Epithelial cell of esophagus (primary cell): ENCODE results near the gene CATSPER3.

ENCODE experiments used
- DNase-seq: peaks from one replicate; pipeline ENCODE4 v3.0.0; 2010; ENCODE audit warnings: low read depth
- H3K4me3 ChIP-seq: 2 replicates; pipeline ENCODE4 v1.5.1; 2011; ENCODE audit warnings: mild to moderate bottlenecking, low read length, control low read depth
- TF ChIP-seq, protein P1 (sequence below): IDR thresholded peaks from 2 replicates; pipeline ENCODE4 v1.5.1; 2011; ENCODE audit warnings: low read depth, mild to moderate bottlenecking, low read length, control low read depth, inconsistent platforms; ENCODE audit not compliant: insufficient read depth; ENCODE audit errors: missing control alignments

The CATSPER3 gene

DNA sequence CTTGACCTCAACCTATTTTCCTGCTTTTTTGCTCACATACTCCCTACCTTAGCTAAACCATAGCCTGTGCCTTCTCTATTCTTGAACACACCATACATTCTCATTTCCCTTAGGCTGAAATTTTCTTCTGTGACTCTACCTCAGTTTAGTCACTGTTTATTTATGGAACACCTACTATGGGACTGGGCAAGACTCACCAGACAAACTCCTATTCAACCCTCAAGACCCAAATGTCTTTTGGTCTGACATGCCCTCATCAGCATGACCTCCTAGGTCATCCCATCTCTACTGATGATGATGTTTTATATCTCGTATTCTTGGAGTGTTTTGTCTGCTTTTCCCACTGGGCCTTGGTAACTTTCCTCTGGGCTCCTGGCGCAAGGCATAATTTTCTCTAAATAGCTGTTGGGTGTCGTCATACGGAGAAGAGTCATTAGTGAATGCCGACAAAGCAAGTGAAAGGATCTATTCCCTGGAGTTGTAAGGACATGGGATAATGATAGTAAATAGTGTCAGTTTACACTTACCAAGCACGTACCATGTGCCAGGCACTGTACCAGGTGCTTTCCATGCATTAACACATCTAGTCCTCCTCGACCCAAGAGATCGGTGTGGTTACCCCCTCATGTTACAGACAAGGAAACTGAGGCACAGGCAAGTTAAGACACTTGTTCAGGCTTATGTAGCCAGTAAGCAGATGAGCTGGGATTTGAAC, 88.8 kb downstream of the CATSPER3 start:
- TF ChIP-seq, protein P1, sequence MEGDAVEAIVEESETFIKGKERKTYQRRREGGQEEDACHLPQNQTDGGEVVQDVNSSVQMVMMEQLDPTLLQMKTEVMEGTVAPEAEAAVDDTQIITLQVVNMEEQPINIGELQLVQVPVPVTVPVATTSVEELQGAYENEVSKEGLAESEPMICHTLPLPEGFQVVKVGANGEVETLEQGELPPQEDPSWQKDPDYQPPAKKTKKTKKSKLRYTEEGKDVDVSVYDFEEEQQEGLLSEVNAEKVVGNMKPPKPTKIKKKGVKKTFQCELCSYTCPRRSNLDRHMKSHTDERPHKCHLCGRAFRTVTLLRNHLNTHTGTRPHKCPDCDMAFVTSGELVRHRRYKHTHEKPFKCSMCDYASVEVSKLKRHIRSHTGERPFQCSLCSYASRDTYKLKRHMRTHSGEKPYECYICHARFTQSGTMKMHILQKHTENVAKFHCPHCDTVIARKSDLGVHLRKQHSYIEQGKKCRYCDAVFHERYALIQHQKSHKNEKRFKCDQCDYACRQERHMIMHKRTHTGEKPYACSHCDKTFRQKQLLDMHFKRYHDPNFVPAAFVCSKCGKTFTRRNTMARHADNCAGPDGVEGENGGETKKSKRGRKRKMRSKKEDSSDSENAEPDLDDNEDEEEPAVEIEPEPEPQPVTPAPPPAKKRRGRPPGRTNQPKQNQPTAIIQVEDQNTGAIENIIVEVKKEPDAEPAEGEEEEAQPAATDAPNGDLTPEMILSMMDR, result no peak
- no peak for DNase-seq
- no peak overlapping the region for H3K4me3 ChIP-seq

DNA sequence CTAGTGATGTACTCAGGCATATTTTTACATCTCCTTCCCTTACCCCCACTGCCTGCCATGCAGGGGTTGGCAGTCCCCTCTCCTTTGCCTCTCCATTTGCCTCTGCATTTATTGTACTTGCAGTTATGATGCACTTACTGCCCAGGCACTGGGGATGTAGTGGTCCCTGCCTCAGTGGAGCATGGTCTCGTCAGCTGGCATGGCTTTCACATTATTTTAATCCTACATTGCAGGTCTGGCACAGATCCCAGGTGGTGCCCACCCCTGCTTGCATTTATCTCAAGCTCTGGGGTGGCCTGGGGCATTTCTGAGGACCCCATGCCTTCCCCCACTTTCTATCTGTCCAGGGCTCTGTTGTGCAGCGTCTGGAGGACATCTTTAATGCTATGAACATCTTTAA, 89.5 kb downstream of the CATSPER3 start:
- DNase-seq, result no peak
- no peak overlapping the region for H3K4me3 ChIP-seq
- TF ChIP-seq, protein P1, result no peak

DNA sequence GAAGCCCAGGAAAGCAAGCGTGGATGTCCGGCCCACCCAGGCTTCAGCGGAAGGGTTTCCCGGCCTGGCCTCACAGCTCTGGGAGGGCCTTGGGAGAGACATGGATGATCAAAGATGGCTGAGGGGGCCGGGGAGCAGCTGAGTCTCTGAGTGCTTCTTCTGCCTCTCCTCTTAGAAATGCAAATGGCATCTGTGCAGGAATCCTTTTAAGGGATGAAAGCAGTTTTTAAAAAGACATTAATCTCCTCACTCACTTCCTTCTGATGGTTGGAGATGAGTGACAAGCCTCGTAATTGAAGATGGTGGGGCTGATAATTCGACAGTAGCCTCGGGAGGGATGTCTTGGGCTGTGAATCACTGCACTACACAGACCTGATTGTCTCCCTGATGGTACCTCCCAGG, 90.6 kb downstream of the CATSPER3 start:
- DNase-seq, result no peak
- TF ChIP-seq, protein P1, result no peak

DNA sequence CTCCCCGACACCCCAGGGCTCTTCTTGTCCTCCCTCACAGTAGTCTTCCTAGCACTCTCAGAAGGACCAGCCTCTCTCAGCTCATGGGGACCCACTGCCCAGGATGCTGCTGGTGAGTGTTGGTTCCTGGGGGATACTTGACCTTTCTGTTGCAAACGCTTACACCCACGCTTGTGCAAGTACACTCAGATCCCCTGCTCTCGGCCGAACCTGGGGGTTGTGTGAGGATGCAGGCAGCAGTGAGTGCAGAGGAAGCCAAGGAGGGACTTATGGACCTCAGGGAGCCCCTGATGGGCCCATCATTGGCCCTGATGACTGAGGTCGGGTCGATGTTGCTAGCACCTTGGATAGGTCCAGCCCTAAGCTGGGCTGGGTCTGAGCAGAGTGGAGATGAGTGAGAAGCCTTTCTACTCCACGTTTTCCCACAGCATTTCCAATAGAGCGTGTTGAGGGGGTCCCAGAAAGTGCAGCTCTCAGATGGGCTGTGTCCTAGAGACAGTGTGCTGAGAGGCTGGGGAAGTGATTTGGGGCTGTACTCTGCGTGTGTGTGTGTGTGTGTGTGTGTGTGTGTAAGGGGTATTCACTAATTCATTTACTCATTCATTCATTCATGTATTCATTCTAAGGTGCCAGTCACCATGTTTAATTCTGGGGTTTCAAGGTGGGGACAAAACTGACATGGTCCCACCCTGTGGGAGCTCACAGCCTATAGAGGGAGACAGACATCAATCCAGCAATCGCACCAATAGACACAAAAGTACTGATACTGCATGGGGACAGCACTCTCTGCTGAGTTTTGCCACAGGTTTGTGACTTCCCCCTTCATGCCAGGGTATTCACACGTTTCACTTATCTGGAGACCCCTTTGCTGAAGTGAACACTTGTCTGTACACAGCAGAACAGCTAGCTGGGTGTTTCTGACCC, 91.6 kb downstream of the CATSPER3 start:
- H3K4me3 ChIP-seq, result no peak overlapping the region
- no peak for DNase-seq
- TF ChIP-seq, protein P1, result no peak

More for the DNA sequence above, 90.6 kb downstream of the CATSPER3 start:
- no peak overlapping the region for H3K4me3 ChIP-seq

DNA sequence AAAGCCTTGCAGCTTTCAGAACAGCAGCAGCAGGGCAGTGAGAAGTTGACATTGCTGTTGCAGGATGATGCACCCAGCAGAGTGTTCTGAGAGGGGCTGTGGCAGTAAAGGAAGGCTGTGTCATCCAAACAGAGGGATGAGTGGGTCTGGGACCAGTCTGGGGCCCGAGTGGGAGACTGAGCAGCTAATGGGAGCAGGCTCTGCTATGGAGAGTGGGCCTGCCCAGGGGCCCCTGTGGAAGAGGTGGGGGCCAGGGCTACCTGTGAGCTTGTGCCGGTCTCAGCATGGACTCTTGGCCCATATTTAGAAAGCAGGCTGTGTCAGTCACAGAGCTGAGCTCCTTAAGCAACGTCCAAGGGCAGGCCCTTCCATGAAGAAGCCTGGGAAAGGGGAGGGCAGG, 92.3 kb downstream of the CATSPER3 start:
- DNase-seq, result no peak
- H3K4me3 ChIP-seq, result no peak overlapping the region
- TF ChIP-seq, protein P1, result no peak

DNA sequence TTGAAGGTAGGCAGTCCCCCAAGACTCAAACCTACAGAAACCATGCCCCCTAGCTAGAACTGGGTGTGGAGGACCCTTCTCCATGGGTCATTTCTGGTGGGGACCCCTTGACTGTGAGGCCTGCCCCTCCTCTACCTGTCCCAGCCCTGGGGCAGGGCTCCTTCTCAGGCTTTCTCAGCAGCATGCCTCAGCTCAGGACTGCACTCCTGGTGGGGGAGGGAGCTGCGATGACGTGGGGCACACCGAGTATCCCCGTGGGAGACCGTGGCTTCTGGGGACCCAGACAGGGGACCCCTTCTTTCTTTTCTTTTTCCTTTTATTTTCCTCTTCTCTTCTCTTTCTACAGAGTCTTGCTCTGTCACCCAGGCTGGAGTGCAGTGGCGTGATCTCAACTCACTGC, 93.3 kb downstream of the CATSPER3 start:
- TF ChIP-seq, protein P1, result no peak
- DNase-seq, result no peak
- H3K4me3 ChIP-seq, result no peak overlapping the region
